Panc1 (cell line): ENCODE data around the gene MEMO1. TPM values are rescaled to one million over a fixed set of nuclear protein-coding genes. Genes with fewer than 3 reads are reported as not detected.
"Not testable (repeated sequence)": the region's sequence is repeated elsewhere in the genome, so short reads cannot be mapped to it uniquely, and the experiment has no call there.

Experiments
- ATAC-seq: fragments of 200-7000 bp; cut with Tn5 transposase; 2 replicates; pipeline ENCODE4 v1.9.1; 2020; ENCODE audit warnings: mild to moderate bottlenecking, moderate library complexity
- BruUV-seq: library from RNA; stranded (reverse); fragments of 400-500 nt; replicated peaks from 2 replicates; lab custom pipeline; 2021; lab: Mats Ljungman, UMichigan
- CTCF ChIA-PET: fragments of 300-600 bp; sonication (Branson Sonifier 250); formaldehyde crosslinking; loops from one replicate; lab custom pipeline; 2022; ENCODE audit warnings: antibody characterized with exemption; lab: Charles Lee
- POLR2A ChIA-PET: fragments of 300-600 bp; sonication (Branson Sonifier 250); formaldehyde crosslinking; loops from one replicate; lab custom pipeline; 2022; ENCODE audit warnings: antibody characterized with exemption; lab: Charles Lee
- DNase-seq: peaks from one replicate; pipeline ENCODE4 v3.0.0-alpha.2; 2010; ENCODE audit warnings: low read depth, low spot score
- H3K27ac ChIP-seq: 2 replicates; pipeline ENCODE4 v1.5.1; 2011; ENCODE audit warnings: mild to moderate bottlenecking, low read length, inconsistent platforms
- H3K27me3 ChIP-seq: fragments of 200-500 bp; sonication (Bioruptor generic); 2 replicates; pipeline ENCODE4 v1.6.0; 2014; ENCODE audit warnings: low read length, inconsistent platforms; ENCODE audit not compliant: control insufficient read depth, insufficient read depth
- H3K36me3 ChIP-seq: fragments of 200-500 bp; sonication (Bioruptor generic); 2 replicates; pipeline ENCODE4 v1.5.1; 2014; ENCODE audit warnings: inconsistent platforms, mild to moderate bottlenecking, low read length, moderate library complexity; ENCODE audit not compliant: control insufficient read depth, insufficient read depth
- H3K4me1 ChIP-seq: 2 replicates; pipeline ENCODE4 v1.5.1; 2011; ENCODE audit warnings: inconsistent platforms, mild to moderate bottlenecking, low read length, moderate library complexity; ENCODE audit not compliant: control insufficient read depth, insufficient read depth
- H3K4me3 ChIP-seq, 2 experiments: 2 replicates each; pipeline ENCODE4 v1.5.1; 2011 to 2012; ENCODE audit warnings: low read depth in 2 of 2, low read length in 2 of 2, mild to moderate bottlenecking in 2 of 2, inconsistent platforms in 1 of 2, moderate library complexity in 1 of 2
- H3K9me3 ChIP-seq: fragments of 200-500 bp; sonication (Bioruptor generic); 2 replicates; pipeline ENCODE4 v1.5.1; 2014; ENCODE audit warnings: low read depth, mild to moderate bottlenecking, inconsistent platforms, low read length, moderate library complexity; ENCODE audit not compliant: control insufficient read depth, insufficient read depth
- POLR2AphosphoS5 ChIP-seq: IDR thresholded peaks from 2 replicates; pipeline ENCODE4 v1.6.1; 2012; ENCODE audit warnings: mild to moderate bottlenecking, low read depth, low read length, moderate library complexity
- SIN3A ChIP-seq: IDR thresholded peaks from 2 replicates; pipeline ENCODE4 v1.6.1; 2012; ENCODE audit warnings: low read depth, mild to moderate bottlenecking, low read length, moderate library complexity, borderline replicate concordance; ENCODE audit not compliant: insufficient read depth
- TCF7L2 ChIP-seq: IDR thresholded peaks from 2 replicates; pipeline ENCODE4 v1.6.1; 2011; ENCODE audit warnings: mild to moderate bottlenecking, low read depth, low read length, inconsistent platforms
- in situ Hi-C: cut with HindIII; loops from 2 replicates; pipeline ENCODE4 v1.10.0; 2016; ENCODE audit warnings: low sequenced_read_pairs, low pct_unique_long_range_greater_than_20kb
- intact Hi-C: fragments of 100-400 bp; cut with micrococcal nuclease; formaldehyde crosslinking; loops from one replicate; pipeline ENCODE4 v1.10.0; 2022; ENCODE audit not compliant: unreplicated experiment
- total RNA-seq: library from RNA; stranded (reverse); gene quantifications from one replicate; pipeline ENCODE4 v1.2.1, GENCODE V29; 2021; ENCODE audit not compliant: unreplicated experiment
- TF ChIP-seq, protein P1 (sequence below), 2 experiments: IDR thresholded peaks; 2 replicates each; pipeline ENCODE4 v1.6.1; 2011 to 2012; ENCODE audit warnings: low read depth in 2 of 2, control low read depth in 1 of 2, low read length in 1 of 2, mild to moderate bottlenecking in 1 of 2, moderate library complexity in 1 of 2; ENCODE audit not compliant: insufficient read depth in 1 of 2
- TF ChIP-seq, protein P2 (sequence below): fragments of 450-650 bp; IDR thresholded peaks from 2 replicates; pipeline ENCODE4 v1.5.1; 2017; ENCODE audit warnings: mild to moderate bottlenecking

MEMO1 gene
- total RNA-seq, 1 experiment from 2014 or later, result 60.8 TPM

DNA sequence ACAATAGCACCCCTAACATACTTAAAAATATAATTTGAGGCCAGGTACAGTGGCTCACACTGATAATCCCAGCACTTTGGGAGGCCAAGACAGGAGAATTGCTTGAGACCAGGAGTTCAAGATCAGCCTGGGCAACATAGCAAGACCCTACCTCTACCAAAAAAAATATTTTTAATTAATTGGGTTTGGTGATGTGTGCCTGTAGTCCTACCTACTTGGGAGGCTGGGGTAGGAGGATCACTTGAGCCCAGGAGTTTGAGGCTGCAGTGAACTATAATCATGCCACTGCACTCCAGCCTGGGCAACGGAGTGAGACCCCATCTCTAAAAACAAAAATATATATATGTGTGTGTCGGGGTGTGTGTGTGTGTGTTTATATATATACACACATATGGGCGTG is 91.3 kb downstream of the MEMO1 start:
- ATAC-seq (no peak), DNase-seq (no peak)
- H3K4me3 ChIP-seq, result no peak overlapping the region
- no TSS peak for BruUV-seq
- H3K27ac ChIP-seq, result no peak overlapping the region
- no peaks in the 10 kb centered on the region for H3K4me1 ChIP-seq
- in situ Hi-C loops, result no loop called here
- H3K27me3 ChIP-seq, result no peaks in the 10 kb centered on the region
- POLR2A ChIA-PET, result no interaction called here
- H3K9me3 ChIP-seq, result no peaks in the 10 kb centered on the region
- TF ChIP-seq TCF7L2 (no peak), POLR2AphosphoS5 (no peak), SIN3A (no peak)
- TF ChIP-seq, protein P1, sequence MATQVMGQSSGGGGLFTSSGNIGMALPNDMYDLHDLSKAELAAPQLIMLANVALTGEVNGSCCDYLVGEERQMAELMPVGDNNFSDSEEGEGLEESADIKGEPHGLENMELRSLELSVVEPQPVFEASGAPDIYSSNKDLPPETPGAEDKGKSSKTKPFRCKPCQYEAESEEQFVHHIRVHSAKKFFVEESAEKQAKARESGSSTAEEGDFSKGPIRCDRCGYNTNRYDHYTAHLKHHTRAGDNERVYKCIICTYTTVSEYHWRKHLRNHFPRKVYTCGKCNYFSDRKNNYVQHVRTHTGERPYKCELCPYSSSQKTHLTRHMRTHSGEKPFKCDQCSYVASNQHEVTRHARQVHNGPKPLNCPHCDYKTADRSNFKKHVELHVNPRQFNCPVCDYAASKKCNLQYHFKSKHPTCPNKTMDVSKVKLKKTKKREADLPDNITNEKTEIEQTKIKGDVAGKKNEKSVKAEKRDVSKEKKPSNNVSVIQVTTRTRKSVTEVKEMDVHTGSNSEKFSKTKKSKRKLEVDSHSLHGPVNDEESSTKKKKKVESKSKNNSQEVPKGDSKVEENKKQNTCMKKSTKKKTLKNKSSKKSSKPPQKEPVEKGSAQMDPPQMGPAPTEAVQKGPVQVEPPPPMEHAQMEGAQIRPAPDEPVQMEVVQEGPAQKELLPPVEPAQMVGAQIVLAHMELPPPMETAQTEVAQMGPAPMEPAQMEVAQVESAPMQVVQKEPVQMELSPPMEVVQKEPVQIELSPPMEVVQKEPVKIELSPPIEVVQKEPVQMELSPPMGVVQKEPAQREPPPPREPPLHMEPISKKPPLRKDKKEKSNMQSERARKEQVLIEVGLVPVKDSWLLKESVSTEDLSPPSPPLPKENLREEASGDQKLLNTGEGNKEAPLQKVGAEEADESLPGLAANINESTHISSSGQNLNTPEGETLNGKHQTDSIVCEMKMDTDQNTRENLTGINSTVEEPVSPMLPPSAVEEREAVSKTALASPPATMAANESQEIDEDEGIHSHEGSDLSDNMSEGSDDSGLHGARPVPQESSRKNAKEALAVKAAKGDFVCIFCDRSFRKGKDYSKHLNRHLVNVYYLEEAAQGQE (IDR thresholded peaks at IDR 0.05; ENCODE audit: insufficient read depth in 1 of 2, low read depth in 2 of 2, low read length in 1 of 2), result no peak
- TF ChIP-seq, protein P2, sequence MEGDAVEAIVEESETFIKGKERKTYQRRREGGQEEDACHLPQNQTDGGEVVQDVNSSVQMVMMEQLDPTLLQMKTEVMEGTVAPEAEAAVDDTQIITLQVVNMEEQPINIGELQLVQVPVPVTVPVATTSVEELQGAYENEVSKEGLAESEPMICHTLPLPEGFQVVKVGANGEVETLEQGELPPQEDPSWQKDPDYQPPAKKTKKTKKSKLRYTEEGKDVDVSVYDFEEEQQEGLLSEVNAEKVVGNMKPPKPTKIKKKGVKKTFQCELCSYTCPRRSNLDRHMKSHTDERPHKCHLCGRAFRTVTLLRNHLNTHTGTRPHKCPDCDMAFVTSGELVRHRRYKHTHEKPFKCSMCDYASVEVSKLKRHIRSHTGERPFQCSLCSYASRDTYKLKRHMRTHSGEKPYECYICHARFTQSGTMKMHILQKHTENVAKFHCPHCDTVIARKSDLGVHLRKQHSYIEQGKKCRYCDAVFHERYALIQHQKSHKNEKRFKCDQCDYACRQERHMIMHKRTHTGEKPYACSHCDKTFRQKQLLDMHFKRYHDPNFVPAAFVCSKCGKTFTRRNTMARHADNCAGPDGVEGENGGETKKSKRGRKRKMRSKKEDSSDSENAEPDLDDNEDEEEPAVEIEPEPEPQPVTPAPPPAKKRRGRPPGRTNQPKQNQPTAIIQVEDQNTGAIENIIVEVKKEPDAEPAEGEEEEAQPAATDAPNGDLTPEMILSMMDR, result no peak
- CTCF ChIA-PET, result no interaction called here
- intact Hi-C loops, result no loop called here
- H3K36me3 ChIP-seq, result peaks cover 2% of the 10 kb centered on the region; the same call in 1 of the 2 replicates

DNA sequence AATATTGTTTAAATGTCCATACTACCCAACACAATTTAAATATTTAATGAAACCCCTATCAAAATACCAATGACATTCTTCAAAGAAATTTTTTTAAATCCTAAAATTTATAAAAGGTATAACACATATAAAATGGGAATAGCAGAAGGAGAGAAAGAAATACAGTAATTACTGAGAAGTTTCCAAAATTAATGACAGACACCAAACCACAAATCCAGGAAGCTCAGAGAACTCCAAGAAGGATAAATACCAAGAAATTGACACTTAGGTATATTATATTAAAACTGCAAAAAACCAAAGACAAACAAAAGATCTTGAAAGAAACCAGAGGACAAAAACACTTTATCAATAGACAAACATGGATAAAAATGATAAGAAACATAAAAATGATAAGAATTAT is 101.1 kb downstream of the MEMO1 start:
- in situ Hi-C loops, result no loop called here
- POLR2A ChIA-PET, result no interaction called here
- intact Hi-C loops, result no loop called here
- H3K36me3 ChIP-seq, result no peaks in the 10 kb centered on the region; the same call in 1 of the 2 replicates
- H3K4me1 ChIP-seq, result no peaks in the 10 kb centered on the region
- H3K9me3 ChIP-seq, result no peaks in the 10 kb centered on the region
- DNase-seq, result no peak
- no TSS peak for BruUV-seq
- TF ChIP-seq POLR2AphosphoS5 (no peak), SIN3A (no peak), TCF7L2 (no peak)
- TF ChIP-seq, protein P1 (IDR thresholded peaks at IDR 0.05; ENCODE audit: insufficient read depth in 1 of 2, low read depth in 2 of 2, low read length in 1 of 2), result no peak
- TF ChIP-seq, protein P2, result no peak
- no peaks in the 10 kb centered on the region for H3K27me3 ChIP-seq
- ATAC-seq, result no peak
- CTCF ChIA-PET, result no interaction called here
- H3K4me3 ChIP-seq, result no peak overlapping the region
- no peak overlapping the region for H3K27ac ChIP-seq

DNA sequence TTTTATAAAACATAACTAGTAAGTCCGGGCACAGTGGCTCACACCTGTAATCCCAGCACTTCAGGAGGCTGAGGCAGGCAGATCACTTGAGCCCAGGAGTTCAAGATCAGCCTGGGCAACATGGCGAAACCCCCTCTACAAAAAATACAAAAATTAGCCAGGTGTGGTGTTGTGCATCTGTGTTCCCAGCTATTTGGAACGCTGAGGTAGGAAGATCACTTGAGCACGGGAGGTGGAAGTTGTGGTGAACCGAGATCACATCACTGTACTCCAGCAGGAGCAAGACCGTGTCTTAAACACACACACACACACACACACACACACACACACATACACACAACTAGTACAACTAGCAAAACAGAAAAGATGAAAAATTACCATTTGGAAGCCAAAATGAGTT is 103.3 kb downstream of the MEMO1 start:
- H3K36me3 ChIP-seq, intact Hi-C loops, H3K27me3 ChIP-seq, BruUV-seq, DNase-seq, H3K4me3 ChIP-seq, H3K9me3 ChIP-seq, in situ Hi-C loops, CTCF ChIA-PET, ATAC-seq, H3K27ac ChIP-seq, POLR2A ChIA-PET, H3K4me1 ChIP-seq: not testable (repeated sequence)
